K562 (cell line): ENCODE data around the gene POLA1. TPM values are rescaled to one million over a fixed set of nuclear protein-coding genes. Genes with fewer than 3 reads are reported as not detected.

ENCODE experiments used
- ATAC-seq: fragments of 200-7000 bp; cut with Tn5 transposase; 3 replicates; pipeline ENCODE4 v1.9.1; 2020; ENCODE audit warnings: moderate library complexity
- BruUV-seq: library from RNA; stranded (reverse); fragments of 400-500 nt; replicated peaks from 2 replicates; lab custom pipeline; 2021; lab: Mats Ljungman, UMichigan
- CTCF ChIA-PET: fragments of 300-600 bp; formaldehyde crosslinking; extraction: SDS; loops from one replicate; lab custom pipeline; 2021; ENCODE audit warnings: low intra/inter-chr PET ratio; lab: Yijun Ruan, JAX
- POLR2A ChIA-PET: fragments of 300-600, 350-650 bp; sonication (Branson Sonifier 250); formaldehyde crosslinking; extraction: SDS; loops from one replicate; lab custom pipeline; 2021; ENCODE audit warnings: antibody characterized with exemption, inconsistent platforms; lab: Yijun Ruan, JAX
- DNase-seq, 4 experiments: peaks; one replicate each; pipeline versions ENCODE4 v3.0.0 to v3.0.0-alpha.2; 2011 to 2018; ENCODE audit warnings: low spot score in 3 of 4, mixed read lengths in 3 of 4; ENCODE audit errors: extremely low read depth in 1 of 4
- FAIRE-seq: peaks from 2 replicates; lab custom pipeline; 2011; peaks lifted over from hg19 to GRCh38; lab: Jason Lieb, UNC
- H2AFZ ChIP-seq: 2 replicates; pipeline ENCODE4 v1.6.0; 2011; ENCODE audit warnings: low read depth, low read length, control low read depth, inconsistent platforms
- H3K27ac ChIP-seq: fragments of 200-600 bp; 3 replicates; pipeline ENCODE4 v1.8.0; 2011; ENCODE audit warnings: low read depth, mild to moderate bottlenecking, control low read depth, inconsistent platforms, low read length, moderate library complexity, mixed read lengths; ENCODE audit errors: extremely low read depth
- H3K27me3 ChIP-seq, 2 experiments: fragments of 300-600 bp in 1 of 2; 2 replicates in 1 of 2; 3 replicates in 1 of 2; pipeline versions ENCODE4 v1.6.0 to v1.8.0; 2011; ENCODE audit warnings: inconsistent platforms in 2 of 2, low read length in 2 of 2, mild to moderate bottlenecking in 1 of 2, mixed read lengths in 1 of 2, moderate library complexity in 1 of 2; ENCODE audit not compliant: control insufficient read depth in 2 of 2, insufficient read depth in 2 of 2
- H3K36me3 ChIP-seq: fragments of 300-600 bp; 3 replicates; pipeline ENCODE4 v1.8.0; 2011; ENCODE audit warnings: mild to moderate bottlenecking, low read length, inconsistent platforms; ENCODE audit not compliant: control insufficient read depth, insufficient read depth
- H3K4me1 ChIP-seq, 2 experiments: fragments of 200-600 bp in 1 of 2; replicated peaks in 1 of 2; 2 replicates in 1 of 2; 3 replicates in 1 of 2; pipeline versions ENCODE4 v1.5.1 to v1.8.0; 2011; ENCODE audit warnings: inconsistent platforms in 2 of 2, low read length in 2 of 2, mild to moderate bottlenecking in 1 of 2, mixed read lengths in 1 of 2, moderate library complexity in 1 of 2; ENCODE audit not compliant: control insufficient read depth in 2 of 2, insufficient read depth in 2 of 2
- H3K4me2 ChIP-seq: 2 replicates; pipeline ENCODE4 v1.6.1; 2011; ENCODE audit warnings: low read length, control low read depth, inconsistent platforms, mixed read lengths; ENCODE audit not compliant: insufficient read depth
- H3K4me3 ChIP-seq: fragments of 200-600 bp; sonication (generic), shearing (Covaris generic); 2 replicates; pipeline ENCODE4 v1.5.1; 2016; ENCODE audit warnings: control low read depth, inconsistent platforms
- H3K79me2 ChIP-seq: fragments of 200-600 bp; 3 replicates; pipeline ENCODE4 v1.8.0; 2011; ENCODE audit warnings: low read length, inconsistent platforms; ENCODE audit not compliant: control insufficient read depth, insufficient read depth
- H3K9ac ChIP-seq, 2 experiments: 2 replicates each; pipeline versions ENCODE4 v1.6.0 to v1.6.1; 2011; ENCODE audit warnings: low read depth in 2 of 2, low read length in 2 of 2, control low read depth in 1 of 2, inconsistent platforms in 1 of 2, mild to moderate bottlenecking in 1 of 2, mixed read lengths in 1 of 2; ENCODE audit not compliant: insufficient read depth in 1 of 2
- H3K9me1 ChIP-seq: one replicate; pipeline ENCODE4 v1.6.0; 2011; ENCODE audit warnings: inconsistent platforms, mild to moderate bottlenecking, low read length, moderate library complexity; ENCODE audit not compliant: control insufficient read depth, insufficient read depth
- H3K9me3 ChIP-seq: replicated peaks from 2 replicates; pipeline ENCODE4 v1.5.1; 2011; ENCODE audit warnings: low read depth, low read length, inconsistent platforms; ENCODE audit not compliant: control insufficient read depth, insufficient read depth
- H4K20me1 ChIP-seq: replicated peaks from 2 replicates; pipeline ENCODE4 v1.6.1; 2011; ENCODE audit warnings: low read length, inconsistent platforms, mixed read lengths; ENCODE audit not compliant: control insufficient read depth, insufficient read depth
- EHMT2 ChIP-seq: fragments of 450-650 bp; IDR thresholded peaks from 2 replicates; pipeline ENCODE4 v1.6.1; 2018; ENCODE audit warnings: antibody characterized with exemption
- FOXJ2 ChIP-seq: fragments of 200-800 bp; sonication (Bioruptor generic); IDR thresholded peaks from 2 replicates; pipeline ENCODE4 v1.6.1; 2016; ENCODE audit warnings: missing genetic modification characterization, missing compliant biosample characterization
- MAZ ChIP-seq, 2 experiments: fragments of 450-650 bp in 1 of 2; sonication (generic) in 1 of 2; formaldehyde crosslinking; IDR thresholded peaks in 1 of 2; conservative IDR thresholded peaks in 1 of 2; 2 replicates each; pipeline versions ENCODE4 v1.4.0 to v1.5.0; 2020; ENCODE audit warnings: mild to moderate bottlenecking in 1 of 2, missing genetic modification reagents in 1 of 2
- PHTF2 ChIP-seq: fragments of 250-450 bp; sonication (Bioruptor Pico); IDR thresholded peaks from 2 replicates; pipeline ENCODE4 v1.5.0; 2021; ENCODE audit warnings: mild to moderate bottlenecking
- RBM34 ChIP-seq: fragments of 200-400 bp; formaldehyde crosslinking; IDR thresholded peaks from 2 replicates; pipeline ENCODE4 v1.6.1; 2018; ENCODE audit warnings: low read length, borderline replicate concordance; ENCODE audit not compliant: insufficient read depth
- SP2 ChIP-seq: IDR thresholded peaks from 2 replicates; pipeline ENCODE4 v1.6.1; 2011; ENCODE audit warnings: mild to moderate bottlenecking, low read depth, low read length, moderate library complexity; ENCODE audit not compliant: poor library complexity, severe bottlenecking; ENCODE audit errors: extremely low read depth
- TAF1 ChIP-seq: IDR thresholded peaks from 2 replicates; pipeline ENCODE4 v1.6.1; 2011; ENCODE audit warnings: mild to moderate bottlenecking, low read length, moderate library complexity; ENCODE audit not compliant: insufficient read depth, control insufficient read depth, severe bottlenecking; ENCODE audit errors: extremely low read depth
- VEZF1 ChIP-seq: fragments of 200-800 bp; sonication (Bioruptor generic); IDR thresholded peaks from 2 replicates; pipeline ENCODE4 v1.6.1; 2017; ENCODE audit warnings: missing genetic modification characterization, missing compliant biosample characterization
- in situ Hi-C: fragments of 300-500 bp; cut with MboI; formaldehyde crosslinking; loops from 4 replicates; pipeline ENCODE4 v1.15.0; 2018; ENCODE audit warnings: inconsistent platforms, mixed read lengths
- intact Hi-C: fragments of 100-400 bp; cut with micrococcal nuclease; formaldehyde crosslinking; loops from 2 replicates; pipeline ENCODE4 v1.14.2; 2022
- polyA plus RNA-seq, 8 experiments: library from polyadenylated mRNA; depleted of rRNA in 4 of 8; stranded (reverse) in 5 of 8; unstranded in 3 of 8; fragments of >200 nt; fragmentation: Nextera tagmentation in 2 of 8; fragmentation: Illumina TruSeq in 1 of 8; extraction: Ambion mirVana in 2 of 8; extraction: Trizol in 1 of 8; gene quantifications; 2 replicates each; pipeline versions ENCODE4 v1.2.1 to v1.2.3, GENCODE V29; 2011 to 2014; ENCODE audit warnings: inconsistent platforms in 1 of 8, missing spikeins in 1 of 8
- total RNA-seq, 7 experiments: library from RNA; depleted of rRNA in 6 of 7; stranded (reverse); fragments of >200 nt in 6 of 7; fragmentation: Illumina TruSeq in 2 of 7; extraction: Trizol in 2 of 7; gene quantifications; 2 replicates each; pipeline versions ENCODE4 v1.2.1 to v1.2.3, GENCODE V29; 2011 to 2021; ENCODE audit warnings: low replicate concordance in 1 of 7
- TF ChIP-seq, protein P1 (sequence below): fragments of 450-650 bp; formaldehyde crosslinking; IDR thresholded peaks from 2 replicates; pipeline ENCODE4 v1.4.0; 2022; ENCODE audit warnings: missing genetic modification characterization

The POLA1 gene
- total and polyA plus RNA-seq, 9 of the 15 experiments (the other 6 are each of a cell fraction or from before 2014, with no cell fraction given): 8.6 to 48.4 (median 27.4) TPM

DNA sequence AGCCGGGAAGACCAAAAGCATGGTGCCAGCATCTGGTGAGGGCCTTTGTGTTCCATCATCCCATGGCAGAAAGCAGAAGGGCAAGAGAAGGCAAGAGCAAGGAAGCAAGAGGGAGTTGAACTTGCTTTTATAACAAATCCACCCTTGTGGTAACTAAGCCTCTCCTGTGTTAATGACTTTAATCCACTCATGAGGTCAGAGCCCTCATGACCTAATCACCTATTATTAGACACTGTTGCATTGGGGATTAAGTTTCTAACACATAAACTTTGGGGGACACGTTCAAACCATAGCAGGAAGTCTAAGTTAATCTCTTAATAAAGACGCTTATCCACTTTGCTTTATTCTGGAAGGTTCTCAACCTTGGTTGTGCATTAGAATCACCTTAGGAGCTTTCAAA lies 34.1 kb upstream of the POLA1 start (continued):
- TF ChIP-seq SP2 (no peak), RBM34 (no peak)

DNA sequence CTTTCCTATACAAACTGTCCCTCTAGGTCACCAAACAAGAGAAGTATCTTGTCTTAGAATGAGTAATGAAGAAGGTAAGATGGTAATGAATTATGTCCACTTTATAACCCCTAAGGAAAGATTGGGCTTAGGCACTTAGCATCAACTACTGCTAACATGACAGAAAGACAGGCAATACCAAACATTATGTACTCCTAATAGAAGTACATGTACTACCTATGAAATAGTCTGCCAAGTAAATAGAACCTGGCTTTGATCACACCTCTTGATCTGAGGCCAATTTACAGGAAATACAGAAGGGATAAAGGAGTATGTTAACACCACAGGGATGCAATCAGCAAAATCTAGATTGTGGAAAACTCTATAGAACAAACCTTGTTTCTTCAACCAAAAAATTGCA lies 32.4 kb upstream of the POLA1 start:
- H3K9me3 ChIP-seq: no peaks in the 10 kb centered on the region
- in situ Hi-C loops (no loop called here), intact Hi-C loops (no loop called here)
- H3K4me1 ChIP-seq: no peaks in the 10 kb centered on the region; a peak in 1 of 5 replicates
- H3K36me3 ChIP-seq: no peaks in the 10 kb centered on the region
- no peaks in the 10 kb centered on the region for H3K27me3 ChIP-seq
- H3K79me2 ChIP-seq: no peaks in the 10 kb centered on the region
- POLR2A ChIA-PET: no interaction called here
- no peak for FAIRE-seq
- H4K20me1 ChIP-seq: no peaks in the 10 kb centered on the region
- H3K9me1 ChIP-seq: no peaks in the 10 kb centered on the region
- H3K27ac ChIP-seq: no peak overlapping the region
- no peak overlapping the region for H3K9ac ChIP-seq
- BruUV-seq: no TSS peak
- ATAC-seq: no peak
- H3K4me2 ChIP-seq: no peak overlapping the region
- H2AFZ ChIP-seq: no peak overlapping the region
- no peak overlapping the region for H3K4me3 ChIP-seq
- CTCF ChIA-PET: no interaction called here
- TF ChIP-seq MAZ (CRISPR knock-in tag; conservative IDR thresholded peaks at IDR 0.05 in 1 of 2, IDR thresholded peaks at IDR 0.05 in 1 of 2) (no peak), PHTF2 (no peak), TAF1 (no peak), EHMT2 (no peak), VEZF1 (CRISPR knock-in tag) (no peak), FOXJ2 (tag) (no peak)
- TF ChIP-seq, protein P1, sequence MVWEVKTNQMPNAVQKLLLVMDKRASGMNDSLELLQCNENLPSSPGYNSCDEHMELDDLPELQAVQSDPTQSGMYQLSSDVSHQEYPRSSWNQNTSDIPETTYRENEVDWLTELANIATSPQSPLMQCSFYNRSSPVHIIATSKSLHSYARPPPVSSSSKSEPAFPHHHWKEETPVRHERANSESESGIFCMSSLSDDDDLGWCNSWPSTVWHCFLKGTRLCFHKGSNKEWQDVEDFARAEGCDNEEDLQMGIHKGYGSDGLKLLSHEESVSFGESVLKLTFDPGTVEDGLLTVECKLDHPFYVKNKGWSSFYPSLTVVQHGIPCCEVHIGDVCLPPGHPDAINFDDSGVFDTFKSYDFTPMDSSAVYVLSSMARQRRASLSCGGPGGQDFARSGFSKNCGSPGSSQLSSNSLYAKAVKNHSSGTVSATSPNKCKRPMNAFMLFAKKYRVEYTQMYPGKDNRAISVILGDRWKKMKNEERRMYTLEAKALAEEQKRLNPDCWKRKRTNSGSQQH (CRISPR knock-in tag): no peak
- DNase-seq: no peak
